K562 (cell line): Measurements from ENCODE around the gene KCTD21. TPM values are rescaled to one million over a fixed set of nuclear protein-coding genes. Genes with fewer than 3 reads are reported as not detected.
A peak's percentile ranks its signal among the peaks of the same experiment; 100 is the strongest.

ENCODE experiments used
- BCOR ChIP-seq: fragments of 450-650 bp; IDR thresholded peaks from 2 replicates; pipeline ENCODE4 v1.6.1; 2016
- BRD4 ChIP-seq: fragments of 200-600 bp; sonication (generic); IDR thresholded peaks from 2 replicates; pipeline ENCODE4 v1.6.1; 2017; ENCODE audit warnings: inconsistent platforms
- CEBPG ChIP-seq, 3 experiments: fragments of 200-800 bp in 1 of 3; sonication (Bioruptor generic) in 1 of 3; sonication (generic) in 1 of 3; formaldehyde crosslinking in 1 of 3; IDR thresholded peaks in 2 of 3; conservative IDR thresholded peaks in 1 of 3; 2 replicates each; pipeline versions ENCODE4 v1.6.1 to v1.8.0; 2016 to 2022; ENCODE audit warnings: missing compliant biosample characterization in 2 of 3, missing genetic modification characterization in 2 of 3, mild to moderate bottlenecking in 1 of 3, missing genetic modification reagents in 1 of 3
- CREB3L1 ChIP-seq: fragments of 450-650 bp; IDR thresholded peaks from 2 replicates; pipeline ENCODE4 v1.6.1; 2014; ENCODE audit warnings: low read depth, mild to moderate bottlenecking, moderate library complexity, borderline replicate concordance
- EHMT2 ChIP-seq: fragments of 450-650 bp; IDR thresholded peaks from 2 replicates; pipeline ENCODE4 v1.6.1; 2018; ENCODE audit warnings: antibody characterized with exemption
- HMGN3 ChIP-seq: IDR thresholded peaks from 2 replicates; pipeline ENCODE4 v1.6.1; 2011; ENCODE audit warnings: borderline replicate concordance, low read depth, mild to moderate bottlenecking, mixed read lengths, low read length; ENCODE audit not compliant: insufficient read length; ENCODE audit errors: extremely low read depth
- HNRNPLL ChIP-seq: fragments of 200-400 bp; formaldehyde crosslinking; IDR thresholded peaks from 2 replicates; pipeline ENCODE4 v1.6.1; 2017; ENCODE audit warnings: low read length, low read depth, mild to moderate bottlenecking; ENCODE audit not compliant: poor library complexity, severe bottlenecking
- MAFF ChIP-seq: IDR thresholded peaks from 2 replicates; pipeline ENCODE4 v1.6.1; 2012; ENCODE audit warnings: low read length, improper control_type of control experiment
- OTX1 ChIP-seq: fragments of 450-650 bp; formaldehyde crosslinking; IDR thresholded peaks from 2 replicates; pipeline ENCODE4 v1.4.0; 2022; ENCODE audit warnings: mild to moderate bottlenecking
- PURB ChIP-seq: sonication (generic); formaldehyde crosslinking; IDR thresholded peaks from 2 replicates; pipeline ENCODE4 v1.9.0; 2021; ENCODE audit warnings: low read depth, mild to moderate bottlenecking, missing genetic modification reagents
- RBFOX2 ChIP-seq: fragments of 200-400 bp; formaldehyde crosslinking; IDR thresholded peaks from 2 replicates; pipeline ENCODE4 v1.6.1; 2017; ENCODE audit warnings: low read depth, mild to moderate bottlenecking, low read length, moderate library complexity
- RBM22 ChIP-seq: fragments of 200-400 bp; formaldehyde crosslinking; IDR thresholded peaks from 2 replicates; pipeline ENCODE4 v1.6.1; 2018; ENCODE audit warnings: low read length, low read depth; ENCODE audit not compliant: poor library complexity, severe bottlenecking
- STAG1 ChIP-seq: sonication (generic); formaldehyde crosslinking; IDR thresholded peaks from 2 replicates; pipeline ENCODE4 v1.5.0; 2020; ENCODE audit warnings: missing genetic modification reagents, borderline replicate concordance
- TEAD4 ChIP-seq, 2 experiments: sonication (generic) in 1 of 2; formaldehyde crosslinking in 1 of 2; IDR thresholded peaks; 2 replicates each; pipeline versions ENCODE4 v1.6.1 to v1.8.0; 2012 to 2022; ENCODE audit warnings: borderline replicate concordance in 1 of 2, inconsistent platforms in 1 of 2, low read length in 1 of 2, mild to moderate bottlenecking in 1 of 2, missing genetic modification reagents in 1 of 2
- THAP7 ChIP-seq: fragments of 250-450 bp; sonication (Bioruptor Pico); IDR thresholded peaks from 2 replicates; pipeline ENCODE4 v1.5.0; 2021
- THRB ChIP-seq: fragments of 450-650 bp; formaldehyde crosslinking; conservative IDR thresholded peaks from 2 replicates; pipeline ENCODE4 v1.4.0; 2022; ENCODE audit warnings: mild to moderate bottlenecking, missing genetic modification characterization
- USF1 ChIP-seq: sonication (generic); formaldehyde crosslinking; IDR thresholded peaks from 2 replicates; pipeline ENCODE4 v1.9.0; 2022; ENCODE audit warnings: mild to moderate bottlenecking, missing genetic modification reagents
- ZEB2 ChIP-seq: fragments of 450-650 bp; IDR thresholded peaks from 2 replicates; pipeline ENCODE4 v1.6.1; 2016
- ZFP30 ChIP-seq: fragments of 250-450 bp; sonication (Bioruptor Pico); IDR thresholded peaks from 2 replicates; pipeline ENCODE4 v1.8.0; 2022; ENCODE audit warnings: moderate library complexity, mild to moderate bottlenecking, inconsistent platforms, borderline replicate concordance
- ZKSCAN8 ChIP-seq: fragments of 200-800 bp; sonication (Bioruptor generic); IDR thresholded peaks from 2 replicates; pipeline ENCODE4 v1.6.1; 2016; ENCODE audit warnings: missing genetic modification characterization, missing compliant biosample characterization
- ZNF212 ChIP-seq: fragments of 450-650 bp; formaldehyde crosslinking; IDR thresholded peaks from 2 replicates; pipeline ENCODE4 v1.4.0; 2020; ENCODE audit warnings: mild to moderate bottlenecking
- ZNF324 ChIP-seq: fragments of 250-450 bp; sonication (Bioruptor Pico); IDR thresholded peaks from 2 replicates; pipeline ENCODE4 v1.4.0; 2020; ENCODE audit warnings: mild to moderate bottlenecking
- ZNF41 ChIP-seq: fragments of 250-450 bp; sonication (Bioruptor Pico); conservative IDR thresholded peaks from 2 replicates; pipeline ENCODE4 v1.4.0; 2020; ENCODE audit warnings: mild to moderate bottlenecking
- polyA plus RNA-seq, 8 experiments: library from polyadenylated mRNA; depleted of rRNA in 4 of 8; stranded (reverse) in 5 of 8; unstranded in 3 of 8; fragments of >200 nt; fragmentation: Nextera tagmentation in 2 of 8; fragmentation: Illumina TruSeq in 1 of 8; extraction: Ambion mirVana in 2 of 8; extraction: Trizol in 1 of 8; gene quantifications; 2 replicates each; pipeline versions ENCODE4 v1.2.1 to v1.2.3, GENCODE V29; 2011 to 2014; ENCODE audit warnings: inconsistent platforms in 1 of 8, missing spikeins in 1 of 8
- total RNA-seq, 7 experiments: library from RNA; depleted of rRNA in 6 of 7; stranded (reverse); fragments of >200 nt in 6 of 7; fragmentation: Illumina TruSeq in 2 of 7; extraction: Trizol in 2 of 7; gene quantifications; 2 replicates each; pipeline versions ENCODE4 v1.2.1 to v1.2.3, GENCODE V29; 2011 to 2021; ENCODE audit warnings: low replicate concordance in 1 of 7

KCTD21 gene
- total and polyA plus RNA-seq, 9 of the 15 experiments (the other 6 are each of a cell fraction or from before 2014, with no cell fraction given): 0.34 to 5.4 (median 1.9) TPM

GRCh38 chr11:78139422-78140391 lies 48.7 kb downstream of the KCTD21 start, which contains the start of gene ALG8 (continued):
- no peak for TF ChIP-seq PURB (CRISPR knock-in tag)
- no peak for TF ChIP-seq USF1
- no peak for TF ChIP-seq STAG1
- peak; percentile 50; the same call in 1 of the 2 replicates for TF ChIP-seq TEAD4 (IDR thresholded peaks at IDR 0.05; ENCODE audit: low read length)
- TF ChIP-seq TEAD4 (CRISPR knock-in tag; IDR thresholded peaks at IDR 0.05; ENCODE audit: borderline replicate concordance): no peak
- TF ChIP-seq CEBPG (CRISPR knock-in tag; IDR thresholded peaks at IDR 0.05): peak; percentile 58; the same call in 1 of the 2 replicates
- peak; percentile 90 to 97 for TF ChIP-seq CEBPG (tag; conservative IDR thresholded peaks at IDR 0.05 in 1 of 2, IDR thresholded peaks at IDR 0.05 in 1 of 2)
- peak; percentile 72 for TF ChIP-seq HMGN3
- TF ChIP-seq ZEB2: no peak
- TF ChIP-seq ZNF324 (CRISPR knock-in tag): no peak
- TF ChIP-seq EHMT2: no peak
- TF ChIP-seq OTX1 (CRISPR knock-in tag): no peak
- TF ChIP-seq HNRNPLL: peak; percentile 97
- TF ChIP-seq ZNF212 (CRISPR knock-in tag): no peak
- TF ChIP-seq RBFOX2: peak; percentile 96
- no peak for TF ChIP-seq THRB (CRISPR knock-in tag)
- no peak for TF ChIP-seq ZKSCAN8
- TF ChIP-seq BRD4: 0 out of 2 replicates have a peak, but pooled peaks have one; percentile 36
- TF ChIP-seq RBM22: no peak
- peak; percentile 90 for TF ChIP-seq CREB3L1
- TF ChIP-seq THAP7: no peak
- TF ChIP-seq ZFP30 (CRISPR knock-in tag): no peak
- TF ChIP-seq BCOR: no peak
- peak; percentile 33; the same call in 1 of the 2 replicates for TF ChIP-seq MAFF
- TF ChIP-seq ZNF41 (CRISPR knock-in tag): no peak
